GM21737 (cell line): ENCODE measurements around the gene SPAAR.
"Not testable (repeated sequence)": the region's sequence is repeated elsewhere in the genome, so short reads cannot be mapped to it uniquely, and the experiment has no call there.

Experiments
- ATAC-seq: cut with Tn5 transposase; IDR thresholded peaks from one replicate; pipeline ENCODE4 v1.9.1; 2021; ENCODE audit warnings: mild to moderate bottlenecking, moderate library complexity; ENCODE audit not compliant: unreplicated experiment

SPAAR gene

DNA sequence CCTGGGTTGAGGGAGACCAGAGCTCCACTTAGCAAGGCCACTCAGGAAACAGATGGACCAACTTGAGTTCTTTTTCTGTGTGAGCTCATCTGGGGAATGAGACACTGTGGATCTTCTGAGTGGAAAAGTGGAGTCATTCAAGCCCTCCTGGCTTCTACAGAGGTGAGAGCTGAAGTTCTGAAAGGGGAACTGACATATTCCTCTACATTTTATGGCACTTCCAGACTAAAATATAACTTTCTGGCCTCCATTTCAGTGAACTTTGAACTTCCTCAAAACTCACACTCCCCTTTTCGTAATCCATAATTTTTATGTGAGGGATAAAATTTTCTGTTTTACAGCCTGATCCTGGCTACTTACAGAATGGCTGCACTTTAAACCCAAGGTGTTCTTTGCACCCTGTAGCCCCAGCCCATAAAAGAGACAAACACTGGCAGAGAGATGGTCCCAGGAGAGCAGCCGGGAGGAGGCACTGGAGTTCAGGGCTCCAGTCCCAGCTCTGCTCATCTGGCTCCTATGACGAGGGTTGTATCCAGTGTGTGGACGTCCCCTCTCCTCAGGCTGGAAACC, 10.8 kb downstream of the SPAAR start:
- ATAC-seq, result no peak

DNA sequence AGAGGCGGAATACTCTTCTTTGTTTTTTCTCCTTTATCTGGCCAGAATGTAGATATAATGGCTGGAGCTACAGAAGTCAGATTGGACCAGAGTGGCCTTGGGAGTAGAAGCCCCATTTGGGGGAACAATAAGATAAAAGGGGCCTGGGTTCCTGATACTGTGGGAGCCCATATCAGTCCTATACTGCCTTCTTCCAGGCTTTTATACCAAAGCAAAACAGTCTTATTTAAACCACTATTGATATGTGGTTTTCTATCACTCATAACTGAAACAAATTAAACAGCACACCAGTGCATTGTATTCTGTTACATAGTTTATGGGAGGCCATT, 14.3 kb downstream of the SPAAR start:
- ATAC-seq, result no peak

- ATAC-seq, result no peak
Observed at GRCh38 chr9:35923927-35924763, 14.9 kb downstream of the SPAAR start.

DNA sequence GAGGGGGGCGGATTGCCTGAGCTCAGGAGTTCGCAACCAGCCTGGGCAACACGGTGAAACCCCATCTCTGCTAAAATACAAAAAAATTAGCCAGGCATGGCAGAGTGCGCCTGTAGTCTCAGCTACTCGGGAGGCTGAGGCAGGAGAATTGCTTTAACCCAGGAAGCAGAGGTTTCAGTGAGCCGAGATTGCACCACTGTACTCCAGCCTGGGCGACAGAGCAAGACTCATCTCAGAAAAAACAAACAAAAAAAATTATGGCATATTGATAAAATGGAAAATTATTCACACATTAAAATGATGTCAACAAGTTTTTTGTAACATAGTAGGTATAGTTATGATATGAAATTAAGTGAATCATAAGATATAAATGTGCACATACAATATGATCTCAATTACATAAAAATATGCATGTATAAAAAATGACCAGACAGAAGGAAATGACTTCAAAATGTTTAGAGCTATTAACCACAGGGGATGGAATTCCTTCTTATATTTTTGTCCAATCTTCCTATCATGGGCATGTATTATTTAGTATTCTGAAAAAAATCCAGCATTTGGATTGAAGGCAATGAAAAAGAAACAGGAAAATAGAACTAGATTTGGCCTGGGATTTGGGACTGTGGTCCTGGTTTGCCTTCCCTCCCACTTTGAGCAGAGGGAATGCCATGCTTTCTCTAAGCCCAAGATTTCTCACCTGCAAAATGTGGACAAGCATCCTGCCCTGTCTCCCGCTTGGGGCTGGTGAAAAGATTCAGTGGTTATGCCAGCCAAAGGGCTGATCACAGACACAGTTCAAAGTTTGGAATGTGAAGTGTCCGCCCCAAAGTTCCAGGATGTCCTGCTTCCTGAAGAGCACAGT, 19.5 kb downstream of the SPAAR start:
- ATAC-seq, result no peak

DNA sequence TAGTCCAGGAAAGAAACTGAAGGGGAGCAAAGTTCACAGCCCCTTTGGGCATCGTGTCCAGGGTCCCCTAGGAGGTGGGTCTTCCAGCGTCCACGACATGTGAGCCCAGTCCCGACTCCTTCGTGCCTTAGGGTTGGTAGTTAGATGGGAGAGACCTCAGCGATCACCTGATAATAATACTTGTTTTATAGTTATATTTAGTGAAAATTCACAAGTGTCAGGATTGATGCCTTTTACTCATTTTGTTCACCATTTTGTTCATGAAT, 20.1 kb downstream of the SPAAR start:
- ATAC-seq, result no peak

DNA sequence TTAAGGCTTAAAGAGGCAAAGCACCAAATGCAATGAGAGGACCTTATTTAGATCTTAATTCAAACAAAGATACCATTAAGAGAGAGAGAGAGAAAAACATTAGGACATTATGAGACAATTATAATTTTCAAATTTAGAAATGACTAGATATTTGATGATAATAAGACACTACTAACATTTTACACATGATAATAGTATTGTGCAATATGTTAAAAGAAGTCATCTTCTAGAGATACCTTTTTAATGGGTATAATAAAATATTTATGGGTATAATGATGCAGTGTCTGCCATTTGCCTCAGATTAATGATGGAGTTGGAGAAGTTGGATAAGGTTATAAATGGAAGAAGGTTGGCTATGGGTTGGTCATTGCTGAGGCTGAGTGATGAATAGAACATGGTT, 21.2 kb downstream of the SPAAR start:
- ATAC-seq, result no peak

- no peak for ATAC-seq
Observed at GRCh38 chr9:35930989-35931388, 21.7 kb downstream of the SPAAR start.

DNA sequence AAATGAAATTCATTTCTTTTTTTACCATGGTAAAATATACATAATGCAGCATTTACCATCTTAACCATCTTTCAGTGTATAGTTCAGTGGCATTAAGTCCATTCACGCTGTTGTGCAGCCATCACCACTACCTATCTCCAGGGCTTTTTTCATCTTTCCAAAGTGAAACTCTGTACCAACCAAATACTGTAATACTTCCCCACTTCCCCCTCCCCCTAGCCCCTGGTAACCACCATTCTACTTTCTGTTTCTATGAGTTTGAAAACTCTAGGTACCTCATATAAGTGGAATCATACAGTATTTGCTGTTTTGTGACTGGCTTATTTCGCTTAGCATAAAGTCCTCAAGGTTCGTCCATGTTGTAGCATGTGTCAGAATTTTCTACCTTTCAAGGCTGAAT, 23.4 kb downstream of the SPAAR start:
- ATAC-seq, result no peak

GRCh38 chr9:35933550-35934067, 24.3 kb downstream of the SPAAR start:
- no peak for ATAC-seq

DNA sequence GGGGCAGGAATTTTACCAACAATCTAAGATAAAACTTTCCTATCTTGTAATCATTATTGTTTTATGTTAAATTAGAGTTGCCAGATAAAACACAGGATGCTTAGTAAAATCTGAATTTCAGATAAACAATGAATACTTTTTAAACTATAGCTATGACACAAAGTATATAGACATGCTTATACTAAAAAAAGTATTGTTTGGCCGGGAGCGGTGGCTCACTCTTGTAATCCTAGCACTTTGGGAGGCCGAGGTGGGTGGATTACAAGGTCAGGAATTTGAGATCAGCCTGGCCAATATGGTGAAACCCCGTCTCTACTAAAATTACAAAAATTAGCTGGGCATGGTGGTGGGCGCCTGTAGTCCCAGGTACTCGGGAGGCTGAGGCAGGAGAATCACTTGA, 24.8 kb downstream of the SPAAR start:
- not testable (repeated sequence) for ATAC-seq

DNA sequence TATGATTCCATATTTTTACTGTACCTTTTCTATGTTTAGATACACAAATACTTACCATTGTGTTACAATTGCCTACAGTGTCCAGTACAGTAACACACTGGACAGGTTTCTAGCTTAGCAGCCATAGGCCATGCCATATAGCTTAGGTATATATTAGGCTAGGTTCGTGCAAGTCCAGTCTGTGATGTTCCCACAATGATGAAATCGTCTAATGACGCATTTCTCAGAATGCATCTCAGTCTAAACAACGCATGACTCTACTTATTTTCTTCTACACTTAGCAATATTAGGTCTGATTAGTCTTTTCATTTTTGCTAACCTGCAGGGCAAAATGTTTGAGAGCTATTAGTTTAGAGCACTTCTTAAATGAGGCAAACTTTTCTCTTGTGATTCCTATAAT, 26.0 kb downstream of the SPAAR start:
- ATAC-seq, result no peak

GRCh38 chr9:35935755-35936509, 26.6 kb downstream of the SPAAR start:
- no peak for ATAC-seq

- ATAC-seq, result no peak
Observed at GRCh38 chr9:35937227-35937626, 27.9 kb downstream of the SPAAR start.

DNA sequence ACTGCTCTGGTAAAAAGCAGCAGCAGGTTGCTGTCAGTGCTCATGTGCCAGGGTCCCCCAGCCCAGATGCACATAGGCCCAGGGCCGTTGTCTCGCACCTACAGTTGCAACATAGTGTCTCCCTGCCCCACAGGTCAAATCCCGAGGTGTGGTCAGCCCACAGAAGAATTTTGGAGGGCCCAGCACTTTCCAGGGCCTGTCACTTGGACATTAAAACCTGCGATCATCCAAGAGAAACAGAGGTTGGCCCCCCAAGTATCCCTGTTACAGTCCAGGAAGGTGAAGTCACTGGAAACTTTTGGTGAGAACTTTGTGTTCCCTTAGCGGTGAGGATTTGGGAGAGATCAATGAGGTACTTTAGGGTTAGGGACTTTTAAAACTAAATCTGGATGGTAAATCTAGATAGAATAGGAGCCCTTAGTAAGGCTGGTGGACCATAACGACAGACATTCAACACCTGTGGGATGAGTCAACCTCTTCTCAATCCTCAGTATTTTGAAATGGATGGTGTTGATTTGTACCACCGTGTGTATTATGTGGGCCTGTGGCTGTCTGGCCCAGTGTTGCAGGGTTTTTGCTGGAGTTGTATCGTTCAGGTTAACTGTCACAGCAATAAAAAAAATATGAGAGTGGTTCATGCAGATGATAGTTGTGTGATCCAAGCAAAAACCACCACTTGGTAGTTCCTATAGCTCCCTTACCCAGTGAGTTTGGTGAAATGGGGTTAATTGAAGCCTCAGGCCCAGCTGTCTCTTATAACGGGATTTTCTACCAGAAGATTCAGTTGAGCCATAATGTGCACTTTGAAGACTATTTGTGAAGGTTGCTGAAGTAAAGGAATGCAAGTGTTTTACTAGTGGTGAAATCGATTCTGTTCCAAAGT, 29.4 kb downstream of the SPAAR start:
- ATAC-seq, result no peak

GRCh38 chr9:35939679-35940250, 30.5 kb downstream of the SPAAR start:
- no peak for ATAC-seq

GRCh38 chr9:35940458-35941407, 31.4 kb downstream of the SPAAR start:
- ATAC-seq, result no peak

GRCh38 chr9:35942286-35942685, 33.0 kb downstream of the SPAAR start:
- no peak for ATAC-seq

GRCh38 chr9:35944173-35944572, 34.9 kb downstream of the SPAAR start:
- ATAC-seq, result no peak

DNA sequence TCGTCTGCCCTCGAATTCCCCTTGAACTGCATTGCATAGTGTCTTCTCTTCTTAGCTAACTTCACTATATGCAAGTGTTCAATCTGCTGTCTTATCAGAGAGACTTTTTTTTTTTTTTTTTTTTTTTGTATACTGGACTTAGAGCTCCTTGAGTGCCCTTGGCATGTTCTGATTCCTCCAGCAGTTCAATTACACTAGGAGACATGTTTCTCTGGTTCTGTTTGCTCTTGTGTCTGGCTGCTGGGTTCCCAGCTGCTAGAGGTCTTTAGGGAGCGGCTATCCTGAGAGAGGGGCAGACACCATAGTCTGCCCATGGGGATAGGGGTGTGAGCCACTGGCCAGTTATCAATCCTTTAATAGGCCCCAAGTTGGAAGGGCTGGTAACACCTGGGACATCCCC, 35.6 kb downstream of the SPAAR start:
- no peak for ATAC-seq
